ENCODE results near the gene TM9SF4.

- TF ChIP-seq CTCF (optimal IDR thresholded peaks at IDR 0.05 in 1 of 3, IDR thresholded peaks at IDR 0.05 in 1 of 3, conservative IDR thresholded peaks at IDR 0.05 in 1 of 3; ENCODE audit: extremely low read depth in 1 of 3, insufficient read depth in 2 of 3, low read length in 3 of 3) (no peak), EZH2 (IDR thresholded peaks at IDR 0.05; ENCODE audit: low read length) (no peak)
Observed at GRCh38 chr20:32168184-32168910, 58.8 kb downstream of the TM9SF4 start.

All from keratinocyte (primary cell).